MCF 10A (cell line): ENCODE data around the gene PRKACA. TPM values are rescaled to one million over a fixed set of nuclear protein-coding genes. Genes with fewer than 3 reads are reported as not detected.

Source experiments
- BruUV-seq: library from RNA; stranded (reverse); fragments of 400-500 nt; replicated peaks from 2 replicates; lab custom pipeline; 2021; lab: Mats Ljungman, UMichigan
- CTCF ChIA-PET: fragments of 300-600 bp; sonication (Branson Sonifier 250); formaldehyde crosslinking; extraction: SDS; loops from one replicate; lab custom pipeline; 2021; ENCODE audit warnings: antibody characterized with exemption, inconsistent platforms; lab: Yijun Ruan, JAX
- POLR2A ChIA-PET: fragments of 300-600, 350-650 bp; sonication (Branson Sonifier 250); formaldehyde crosslinking; extraction: SDS; loops from one replicate; lab custom pipeline; 2020; ENCODE audit warnings: antibody characterized with exemption, inconsistent platforms; lab: Yijun Ruan, JAX
- DNase-seq: peaks from one replicate; pipeline ENCODE4 v3.0.0-alpha.2; 2018; ENCODE audit not compliant: unreplicated experiment
- H3K27ac Mint-ChIP-seq: one replicate; pipeline ENCODE4 v1.8.0; 2022; ENCODE audit warnings: mild to moderate bottlenecking, low read depth, mixed read lengths; ENCODE audit not compliant: unreplicated experiment
- H3K27me3 Mint-ChIP-seq: one replicate; pipeline ENCODE4 v1.8.0; 2022; ENCODE audit warnings: mixed read lengths; ENCODE audit not compliant: insufficient read depth, unreplicated experiment
- H3K36me3 Mint-ChIP-seq: one replicate; pipeline ENCODE4 v1.8.0; 2022; ENCODE audit warnings: mild to moderate bottlenecking, moderate library complexity, mixed read lengths; ENCODE audit not compliant: insufficient read depth, unreplicated experiment
- H3K4me1 Mint-ChIP-seq: one replicate; pipeline ENCODE4 v1.8.0; 2022; ENCODE audit warnings: mixed read lengths; ENCODE audit not compliant: insufficient read depth, unreplicated experiment
- H3K4me3 Mint-ChIP-seq: one replicate; pipeline ENCODE4 v1.8.0; 2022; ENCODE audit warnings: mild to moderate bottlenecking, moderate library complexity, mixed read lengths; ENCODE audit not compliant: unreplicated experiment
- H3K9me3 Mint-ChIP-seq: one replicate; pipeline ENCODE4 v1.8.0; 2022; ENCODE audit warnings: mixed read lengths; ENCODE audit not compliant: unreplicated experiment
- CTCF ChIP-seq: fragments of 200-600 bp; IDR thresholded peaks from one replicate; pipeline ENCODE4 v1.8.0; 2022; ENCODE audit warnings: antibody characterized with exemption, mild to moderate bottlenecking; ENCODE audit not compliant: unreplicated experiment
- intact Hi-C: fragments of 100-400 bp; cut with micrococcal nuclease; formaldehyde crosslinking; loops from 2 replicates; pipeline ENCODE4 v1.14.1; 2022
- total RNA-seq: library from RNA; stranded (reverse); gene quantifications from 2 replicates; pipeline ENCODE4 v1.2.3, GENCODE V29; 2022

Gene PRKACA
- total RNA-seq, 1 experiment from 2014 or later: 49.8 TPM

DNA sequence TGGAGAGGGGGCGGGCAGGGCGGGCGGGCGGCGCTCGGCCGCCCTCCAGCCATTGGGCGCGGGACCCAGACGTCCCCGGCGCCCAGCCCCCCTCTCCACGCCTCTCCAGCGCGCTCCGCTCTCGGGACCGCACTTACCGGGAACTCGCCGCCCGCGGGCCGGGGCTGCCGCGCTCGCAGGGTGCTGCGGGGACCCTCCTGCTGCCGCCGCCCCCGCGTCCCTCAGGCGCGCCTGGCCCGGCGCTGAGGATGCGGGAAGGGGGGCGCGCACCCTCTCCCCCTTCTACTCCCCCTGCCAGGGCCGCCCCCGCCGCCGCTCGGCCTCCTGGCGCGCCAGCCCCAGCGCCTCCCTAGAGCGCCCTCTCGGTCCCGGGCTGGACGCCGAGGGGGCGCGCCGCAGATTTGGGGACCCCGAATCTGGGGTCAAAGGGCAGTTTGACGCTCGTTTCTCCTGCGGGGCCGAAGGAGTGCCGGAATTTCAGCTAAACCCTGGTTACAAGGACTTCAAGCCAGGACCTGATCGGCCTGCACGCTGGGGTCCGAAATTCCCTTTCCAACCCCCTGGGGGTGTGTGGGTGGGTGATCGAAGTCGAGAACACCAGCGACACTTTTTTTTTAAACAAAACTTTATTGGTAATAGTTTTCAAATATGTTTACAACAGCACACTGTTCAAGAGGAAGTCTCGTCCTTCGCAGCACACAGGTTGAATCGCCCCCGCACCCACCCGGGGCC is 26.3 kb downstream of the PRKACA start:
- BruUV-seq: no TSS peak
- intact Hi-C loops: no loop called here
- peak; percentile 33 for DNase-seq

DNA sequence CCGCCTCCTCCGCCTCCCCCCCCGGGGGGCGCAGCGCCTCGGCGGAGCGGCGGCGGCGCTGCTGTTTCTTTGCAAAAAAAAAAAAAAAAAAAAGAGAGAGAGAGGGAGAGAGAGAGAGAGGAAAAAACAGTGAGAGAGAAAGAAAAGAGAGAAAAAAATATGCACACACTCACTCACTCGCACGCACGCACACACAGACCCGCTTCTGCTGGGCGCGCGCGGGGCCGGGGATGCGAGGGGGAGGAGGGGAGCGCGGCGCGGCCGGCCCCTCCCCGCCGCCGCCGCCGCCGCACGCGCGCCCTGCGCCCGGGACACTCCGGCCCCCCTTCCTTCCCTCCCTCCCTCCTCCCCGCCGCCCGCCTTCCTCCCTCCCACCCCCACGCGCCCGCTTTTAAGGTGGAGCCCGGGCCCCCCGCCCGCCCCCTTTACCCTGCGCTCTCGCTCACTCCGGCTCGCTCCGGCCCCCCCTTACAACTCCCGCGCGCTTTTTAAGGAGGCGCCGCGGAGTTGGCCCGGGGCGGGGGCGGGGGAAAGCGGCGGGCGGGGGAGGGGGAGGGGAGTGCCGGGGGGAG is 27.0 kb downstream of the PRKACA start, which contains the start of gene SAMD1:
Gene SAMD1, minus strand, starts transcription at position 243 of the 572 bp plus-strand sequence.
- Mint-ChIP-seq H3K4me1 (peaks cover 12% of the 10 kb centered on the region), H3K36me3 (peaks cover 27% of the 10 kb centered on the region), H3K27ac (no peak within 1 kb of the TSS), H3K9me3 (no peaks in the 10 kb centered on the region), H3K27me3 (no peaks in the 10 kb centered on the region), H3K4me3 (peak within 1 kb of the TSS; percentile 78)
- no peak for TF ChIP-seq CTCF
- BruUV-seq: no TSS peak
- intact Hi-C loops: no loop called here
- DNase-seq: peak; percentile 78
- POLR2A ChIA-PET: interaction anchor here (0.7 to 2.9 kb wide), 4 partner anchors 9 to 1200 kb away, joined by 3 to 14 read pairs (median 7); partner anchors contain the start of gene GCDH
- CTCF ChIA-PET: no interaction called here

More for the DNA sequence above, 26.3 kb downstream of the PRKACA start:
- ChIA-PET POLR2A (interaction anchor here (0.6 to 2.9 kb wide), 5 partner anchors 10 to 1201 kb away, joined by 3 to 11 read pairs (median 3); partner anchors contain the start of genes GCDH and PRKACA), CTCF (interaction anchor here (0.8 to 1.1 kb wide), 2 partner anchors 24 to 44 kb away, joined by 3 to 4 read pairs; no protein-coding TSS in a partner anchor)
- Mint-ChIP-seq H3K27ac (no peak overlapping the region), H3K27me3 (no peaks in the 10 kb centered on the region), H3K9me3 (no peaks in the 10 kb centered on the region), H3K4me3 (peak overlapping the region; percentile 78), H3K36me3 (peaks cover 27% of the 10 kb centered on the region), H3K4me1 (peaks cover 12% of the 10 kb centered on the region)
- TF ChIP-seq CTCF: no peak

DNA sequence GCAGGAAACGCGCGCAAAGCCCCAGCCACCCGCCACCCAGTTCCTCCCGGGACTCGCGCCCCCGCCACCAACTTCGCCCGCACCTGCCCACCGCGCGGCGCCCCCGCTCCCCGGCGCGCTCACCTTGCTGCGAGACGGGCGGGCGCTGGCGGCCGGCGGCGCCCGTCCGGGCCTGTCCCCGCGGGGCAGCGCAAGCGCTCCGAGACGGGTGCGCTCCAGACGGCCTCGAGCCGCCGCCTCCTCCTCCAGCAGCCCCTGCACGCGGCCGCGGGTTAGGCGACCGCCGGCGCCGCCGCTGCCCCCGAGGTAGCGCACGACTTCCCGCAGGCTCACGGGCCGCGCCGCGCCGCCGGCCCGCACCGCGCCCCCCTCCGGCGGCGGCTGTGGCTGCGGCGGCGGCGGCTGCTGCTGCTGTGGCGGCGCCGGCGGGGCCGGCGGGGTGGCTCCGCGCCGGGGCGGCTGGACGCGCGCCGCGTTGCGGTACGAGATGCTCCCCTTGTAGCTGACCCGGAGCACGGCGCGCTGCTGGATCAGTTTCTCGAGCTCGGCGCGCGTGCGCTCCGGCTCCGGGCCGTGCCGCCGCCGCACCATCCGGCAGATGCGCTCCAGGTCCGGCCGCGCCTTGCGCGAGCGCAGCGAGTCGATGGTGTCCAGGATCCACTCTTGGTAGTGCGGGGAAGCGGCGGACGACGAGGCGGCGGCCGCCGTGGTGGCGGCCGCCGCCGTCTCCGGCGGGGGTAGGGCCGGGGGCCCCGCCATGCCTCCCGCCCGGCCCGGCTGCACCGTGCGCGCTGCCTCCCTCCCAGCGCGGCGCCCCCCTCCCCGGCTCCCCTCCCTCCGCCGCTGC is 27.7 kb downstream of the PRKACA start:
- BruUV-seq: no TSS peak
- Mint-ChIP-seq H3K36me3 (peaks cover 27% of the 10 kb centered on the region), H3K27ac (no peak overlapping the region), H3K4me1 (peaks cover 12% of the 10 kb centered on the region), H3K4me3 (peak overlapping the region; percentile 78), H3K9me3 (no peaks in the 10 kb centered on the region), H3K27me3 (no peaks in the 10 kb centered on the region)
- intact Hi-C loops: no loop called here
- POLR2A ChIA-PET: interaction anchor here (0.5 to 2.2 kb wide), 6 partner anchors 9 to 425 kb away, joined by 3 to 14 read pairs (median 4); no protein-coding TSS in a partner anchor
- peak; percentile 54 for DNase-seq
- CTCF ChIA-PET: no interaction called here
- no peak for TF ChIP-seq CTCF
